ENCODE results near the gene TMEM38A. TPM values are rescaled to one million over a fixed set of nuclear protein-coding genes. Genes with fewer than 3 reads are reported as not detected.
A peak's percentile ranks its signal among the peaks of the same experiment; 100 is the strongest.

Gene TMEM38A
- total and polyA plus RNA-seq, 4 donors, result 3.6 to 8.5 (median 4.7) TPM

DNA sequence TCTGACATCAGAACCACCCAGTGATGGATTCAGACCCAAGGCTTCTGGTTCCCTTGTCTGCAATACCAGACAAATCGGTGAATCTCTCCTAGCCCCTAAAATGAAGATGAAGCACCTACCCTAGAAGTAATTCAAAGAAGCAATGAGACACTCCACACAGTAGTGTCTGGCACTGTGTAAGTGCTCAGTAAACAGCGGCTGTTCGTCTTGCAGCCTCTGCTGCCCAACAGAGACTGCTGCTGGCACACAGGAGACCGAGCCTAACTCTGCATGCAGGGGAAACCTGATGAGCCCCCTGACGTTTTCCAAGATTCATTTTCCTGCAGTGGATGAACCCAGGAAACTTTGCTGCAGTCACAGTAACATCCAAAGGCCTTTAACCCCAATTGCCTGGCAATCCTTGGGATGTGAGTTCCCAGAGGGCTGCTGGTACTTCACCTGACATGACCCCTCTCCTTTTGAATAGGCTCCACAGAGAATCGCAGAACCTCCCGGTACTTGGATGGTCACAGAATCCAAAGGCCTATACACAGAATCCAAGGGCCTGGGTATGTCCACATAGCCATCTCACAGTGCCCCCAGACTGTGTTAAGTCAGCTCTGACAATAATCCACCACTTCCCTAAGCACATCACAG, 39.7 kb upstream of the TMEM38A start:
- DNase-seq, result no peak
- WGBS, 2 donors, result 62 to 67% methylated on average over 7 of the region's 7 CpGs
- Histone ChIP-seq H3K9me3 (ENCODE audit: control insufficient read depth, low read length) (no peaks in the 10 kb centered on the region), H3K4me3 (ENCODE audit: low read length in 2 of 2) (no peak overlapping the region), H3K27me3 (ENCODE audit: control insufficient read depth in 1 of 2, insufficient read depth in 2 of 2, low read length in 1 of 2) (no peaks in the 10 kb centered on the region), H3K27ac (ENCODE audit: low read depth in 1 of 2, low read length in 2 of 2) (no peak overlapping the region), H3K4me1 (ENCODE audit: control insufficient read depth in 1 of 2, insufficient read depth in 2 of 2, low read length in 2 of 2) (no peaks in the 10 kb centered on the region), H3K36me3 (ENCODE audit: control insufficient read depth in 1 of 2, insufficient read depth in 2 of 2, low read length in 1 of 2) (no peaks in the 10 kb centered on the region)
- intact Hi-C loops (cut with DNase I), result no loop called here
- no peak for ATAC-seq (ENCODE audit: low FRiP score)

DNA sequence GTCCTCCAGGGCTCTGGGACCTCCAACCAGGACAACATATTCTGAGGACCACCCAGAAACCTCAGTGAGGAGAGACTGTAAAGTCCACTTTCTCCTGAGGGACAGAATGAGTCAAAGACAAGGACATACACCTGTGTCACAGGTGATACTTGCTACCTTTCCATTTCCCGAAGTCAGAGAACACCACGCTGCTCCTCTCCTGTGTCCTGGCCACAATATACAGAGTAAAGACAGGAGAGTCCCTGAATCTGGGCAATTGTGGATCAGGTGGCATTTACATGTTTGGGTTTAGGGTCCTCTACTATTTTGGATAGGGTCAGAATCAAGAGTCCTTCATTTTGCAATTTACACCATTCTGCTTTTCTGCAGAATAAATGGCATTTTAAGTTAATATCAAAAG, 37.9 kb upstream of the TMEM38A start:
- DNase-seq (no peak), ATAC-seq (ENCODE audit: low FRiP score) (no peak)
- Histone ChIP-seq H3K36me3 (ENCODE audit: control insufficient read depth in 1 of 2, insufficient read depth in 2 of 2, low read length in 1 of 2) (no peaks in the 10 kb centered on the region), H3K27ac (ENCODE audit: low read depth in 1 of 2, low read length in 2 of 2) (no peak overlapping the region), H3K4me3 (ENCODE audit: low read length in 2 of 2) (no peak overlapping the region), H3K9me3 (ENCODE audit: control insufficient read depth, low read length) (no peaks in the 10 kb centered on the region), H3K27me3 (ENCODE audit: control insufficient read depth in 1 of 2, insufficient read depth in 2 of 2, low read length in 1 of 2) (no peaks in the 10 kb centered on the region), H3K4me1 (ENCODE audit: control insufficient read depth in 1 of 2, insufficient read depth in 2 of 2, low read length in 2 of 2) (no peaks in the 10 kb centered on the region)
- intact Hi-C loops (cut with DNase I), result no loop called here
- WGBS, 2 donors, result 90 to 94% methylated on average over 2 of the region's 2 CpGs

DNA sequence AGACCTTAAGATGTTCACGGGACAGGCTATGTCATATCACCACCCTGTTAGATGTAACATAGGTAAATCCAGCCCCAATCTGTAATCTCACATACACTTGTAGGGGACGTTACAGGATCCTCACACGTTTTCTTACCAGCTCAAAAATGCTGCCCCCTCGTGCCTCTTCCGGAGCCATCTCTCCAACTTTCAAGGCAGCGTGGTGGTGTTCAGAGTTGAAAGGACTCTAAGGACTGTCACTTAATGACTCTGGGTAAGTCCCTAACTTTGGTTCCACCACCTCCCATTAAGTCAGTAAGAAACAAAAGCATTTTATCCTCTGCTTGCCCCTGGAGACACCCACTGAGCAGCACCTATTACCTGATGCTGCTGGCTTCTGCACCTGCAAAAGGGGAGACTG, 37.4 kb upstream of the TMEM38A start:
- Histone ChIP-seq H3K27ac (ENCODE audit: low read depth in 1 of 2, low read length in 2 of 2) (no peak overlapping the region), H3K36me3 (ENCODE audit: control insufficient read depth in 1 of 2, insufficient read depth in 2 of 2, low read length in 1 of 2) (no peaks in the 10 kb centered on the region), H3K4me3 (ENCODE audit: low read length in 2 of 2) (no peak overlapping the region), H3K4me1 (ENCODE audit: control insufficient read depth in 1 of 2, insufficient read depth in 2 of 2, low read length in 2 of 2) (no peaks in the 10 kb centered on the region), H3K9me3 (ENCODE audit: control insufficient read depth, low read length) (no peaks in the 10 kb centered on the region), H3K27me3 (ENCODE audit: control insufficient read depth in 1 of 2, insufficient read depth in 2 of 2, low read length in 1 of 2) (no peaks in the 10 kb centered on the region)
- WGBS, 2 donors, result 73 to 79% methylated on average over 6 of the region's 6 CpGs
- ATAC-seq (ENCODE audit: low FRiP score), result no peak
- intact Hi-C loops (cut with DNase I), result no loop called here
- DNase-seq, result no peak

DNA sequence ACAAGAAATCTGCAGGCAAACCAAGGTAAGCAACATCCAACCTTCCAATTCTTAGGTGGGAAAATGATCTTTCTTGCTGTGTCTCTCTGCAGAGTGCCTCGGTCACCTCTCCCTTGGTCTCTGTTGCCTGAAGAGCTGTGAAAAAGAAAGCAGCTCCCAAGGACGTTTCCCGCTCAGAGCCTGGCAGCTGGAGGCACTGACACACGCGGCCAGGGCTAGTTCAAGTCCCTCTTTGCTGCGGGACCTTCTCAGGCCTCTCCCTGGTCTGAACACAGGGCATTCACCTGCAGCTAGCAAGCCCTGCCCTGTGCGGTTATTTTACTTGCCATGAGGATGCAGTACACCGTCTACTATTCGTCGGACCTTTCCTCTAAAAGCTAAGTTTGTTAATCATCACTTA, 36.7 kb upstream of the TMEM38A start:
- no peaks in the 10 kb centered on the region for H3K9me3 ChIP-seq (ENCODE audit: control insufficient read depth, low read length)
- DNase-seq, result no peak
- intact Hi-C loops (cut with DNase I), result no loop called here
- ATAC-seq (ENCODE audit: low FRiP score), result no peak
- 77 to 78% methylated on average over 10 of the region's 10 CpGs for WGBS, 2 donors
- H3K27me3 ChIP-seq (ENCODE audit: control insufficient read depth in 1 of 2, insufficient read depth in 2 of 2, low read length in 1 of 2), result no peaks in the 10 kb centered on the region
- no peaks in the 10 kb centered on the region for H3K4me1 ChIP-seq (ENCODE audit: control insufficient read depth in 1 of 2, insufficient read depth in 2 of 2, low read length in 2 of 2)
- H3K27ac ChIP-seq (ENCODE audit: low read depth in 1 of 2, low read length in 2 of 2), result no peak overlapping the region
- H3K4me3 ChIP-seq (ENCODE audit: low read length in 2 of 2), result no peak overlapping the region
- no peaks in the 10 kb centered on the region for H3K36me3 ChIP-seq (ENCODE audit: control insufficient read depth in 1 of 2, insufficient read depth in 2 of 2, low read length in 1 of 2)

DNA sequence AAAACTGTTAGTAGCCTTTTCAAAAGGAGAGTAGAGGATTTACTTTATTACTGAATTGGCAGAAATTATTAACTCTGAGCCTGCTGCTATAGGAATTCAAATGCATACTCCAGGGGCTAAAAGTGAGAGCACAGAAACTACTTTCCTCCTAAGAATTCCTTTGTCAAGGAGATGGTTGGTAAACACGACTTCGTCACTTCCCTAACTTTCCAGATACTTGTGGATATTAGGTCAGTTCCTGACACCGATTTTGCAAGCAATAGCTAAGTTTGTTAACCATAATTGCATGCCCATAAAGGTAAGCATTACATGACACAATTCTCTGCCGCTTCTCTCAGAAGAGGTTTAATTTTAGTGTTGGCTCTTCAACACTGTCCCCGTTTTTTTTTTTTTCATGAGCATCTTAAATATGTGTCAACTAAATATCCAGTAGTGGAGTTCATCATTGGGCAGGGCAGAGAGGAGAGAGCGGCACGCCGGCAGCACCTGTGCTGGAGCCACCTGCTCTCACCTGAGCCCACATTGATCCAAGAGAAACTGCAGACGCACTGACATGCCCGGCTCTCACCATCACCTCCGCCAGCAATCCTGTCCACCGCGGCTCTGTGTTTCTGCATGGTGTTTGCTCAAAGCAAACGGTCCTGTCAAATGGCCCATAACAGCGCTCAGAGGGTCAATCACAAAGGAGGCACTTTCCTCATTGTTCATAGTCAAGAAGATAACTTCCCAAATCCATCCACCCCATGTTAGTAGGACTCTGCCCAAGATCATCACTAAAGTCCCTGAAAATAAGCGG, 35.6 kb upstream of the TMEM38A start:
- DNase-seq (no peak), ATAC-seq (ENCODE audit: low FRiP score) (no peak)
- Histone ChIP-seq H3K27ac (ENCODE audit: low read depth in 1 of 2, low read length in 2 of 2) (no peak overlapping the region), H3K36me3 (ENCODE audit: control insufficient read depth in 1 of 2, insufficient read depth in 2 of 2, low read length in 1 of 2) (no peaks in the 10 kb centered on the region), H3K9me3 (ENCODE audit: control insufficient read depth, low read length) (no peaks in the 10 kb centered on the region), H3K4me1 (ENCODE audit: control insufficient read depth in 1 of 2, insufficient read depth in 2 of 2, low read length in 2 of 2) (no peaks in the 10 kb centered on the region), H3K27me3 (ENCODE audit: control insufficient read depth in 1 of 2, insufficient read depth in 2 of 2, low read length in 1 of 2) (no peaks in the 10 kb centered on the region), H3K4me3 (ENCODE audit: low read length in 2 of 2) (no peak overlapping the region)
- intact Hi-C loops (cut with DNase I), result no loop called here
- WGBS, 2 donors, result 77 to 79% methylated on average over 16 of the region's 16 CpGs

DNA sequence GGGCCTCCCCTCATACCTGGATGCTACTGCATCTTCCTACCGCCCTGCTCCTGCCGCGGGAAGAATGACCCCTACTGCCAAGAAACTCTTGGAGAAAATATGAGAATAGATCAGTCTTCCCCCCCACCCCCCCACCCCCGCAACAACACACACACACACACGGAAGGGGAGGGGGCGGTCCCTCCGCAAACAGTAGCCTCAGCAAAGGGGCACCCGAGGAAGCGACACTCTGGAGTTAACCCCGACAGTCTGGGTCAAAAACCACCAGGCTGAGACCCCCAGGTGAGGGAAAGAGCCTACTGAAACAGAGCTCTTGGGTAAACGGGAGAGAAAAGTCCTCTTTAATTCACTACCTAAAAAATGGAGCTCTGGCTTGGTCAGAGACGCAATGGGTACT, 34.1 kb upstream of the TMEM38A start:
- DNase-seq (no peak), ATAC-seq (ENCODE audit: low FRiP score) (no peak)
- intact Hi-C loops (cut with DNase I), result no loop called here
- Histone ChIP-seq H3K4me3 (ENCODE audit: low read length in 2 of 2) (peak overlapping the region; percentile 88 to 96), H3K9me3 (ENCODE audit: control insufficient read depth, low read length) (no peaks in the 10 kb centered on the region), H3K27ac (ENCODE audit: low read depth in 1 of 2, low read length in 2 of 2) (no peak overlapping the region), H3K4me1 (ENCODE audit: control insufficient read depth in 1 of 2, insufficient read depth in 2 of 2, low read length in 2 of 2) (no peaks in the 10 kb centered on the region), H3K36me3 (ENCODE audit: control insufficient read depth in 1 of 2, insufficient read depth in 2 of 2, low read length in 1 of 2) (no peaks in the 10 kb centered on the region), H3K27me3 (ENCODE audit: control insufficient read depth in 1 of 2, insufficient read depth in 2 of 2, low read length in 1 of 2) (no peaks in the 10 kb centered on the region)
- WGBS, 2 donors, result 3 to 4% methylated on average over 12 of the region's 12 CpGs

DNA sequence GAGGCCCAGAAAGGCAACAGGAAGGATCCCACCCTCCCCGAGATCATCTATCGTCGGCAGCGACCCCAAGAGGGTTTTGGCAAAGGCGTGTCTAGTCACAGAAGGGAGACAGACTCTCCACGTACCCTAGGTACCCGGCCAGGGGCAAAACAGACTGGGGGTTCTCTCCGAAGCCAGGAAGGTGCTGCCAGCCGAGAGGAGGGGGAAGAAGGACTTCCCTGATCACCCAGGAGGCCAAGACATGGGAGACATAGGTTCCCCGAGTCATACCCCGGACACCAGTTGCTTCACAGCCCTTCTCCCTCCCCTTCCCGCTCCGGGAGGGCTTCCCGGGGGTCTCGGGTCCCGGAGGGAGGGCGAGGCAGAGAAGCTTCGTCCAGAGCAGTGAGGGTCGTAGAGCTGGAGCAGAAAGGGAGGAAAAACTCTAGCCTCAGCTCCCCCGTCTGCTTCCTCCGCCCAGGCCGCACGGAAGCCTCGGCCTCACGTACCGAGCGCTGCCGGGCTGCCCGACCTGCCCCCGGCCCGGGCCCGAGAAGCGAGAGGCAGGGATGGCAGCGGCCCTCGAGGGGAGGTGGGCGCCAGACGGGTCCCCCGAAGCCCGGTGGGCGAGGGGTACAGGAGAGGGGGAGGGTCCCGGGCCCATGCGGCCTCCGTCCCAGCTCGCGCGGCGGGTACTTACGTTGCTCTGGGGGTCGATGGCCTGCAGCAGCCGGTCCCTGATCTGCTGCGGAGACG, 33.6 kb upstream of the TMEM38A start:
- no peak overlapping the region for H3K27ac ChIP-seq (ENCODE audit: low read depth in 1 of 2, low read length in 2 of 2)
- DNase-seq, result peak; percentile 60 to 82
- 0% methylated on average over 30 to 52 of the region's 52 CpGs for WGBS, 2 donors
- no peaks in the 10 kb centered on the region for H3K4me1 ChIP-seq (ENCODE audit: control insufficient read depth in 1 of 2, insufficient read depth in 2 of 2, low read length in 2 of 2)
- no peaks in the 10 kb centered on the region for H3K27me3 ChIP-seq (ENCODE audit: control insufficient read depth in 1 of 2, insufficient read depth in 2 of 2, low read length in 1 of 2)
- no peaks in the 10 kb centered on the region for H3K9me3 ChIP-seq (ENCODE audit: control insufficient read depth, low read length)
- peak overlapping the region; percentile 88 to 96 for H3K4me3 ChIP-seq (ENCODE audit: low read length in 2 of 2)
- intact Hi-C loops (cut with DNase I), result no loop called here
- no peaks in the 10 kb centered on the region for H3K36me3 ChIP-seq (ENCODE audit: control insufficient read depth in 1 of 2, insufficient read depth in 2 of 2, low read length in 1 of 2)
- ATAC-seq (ENCODE audit: low FRiP score), result no peak

DNA sequence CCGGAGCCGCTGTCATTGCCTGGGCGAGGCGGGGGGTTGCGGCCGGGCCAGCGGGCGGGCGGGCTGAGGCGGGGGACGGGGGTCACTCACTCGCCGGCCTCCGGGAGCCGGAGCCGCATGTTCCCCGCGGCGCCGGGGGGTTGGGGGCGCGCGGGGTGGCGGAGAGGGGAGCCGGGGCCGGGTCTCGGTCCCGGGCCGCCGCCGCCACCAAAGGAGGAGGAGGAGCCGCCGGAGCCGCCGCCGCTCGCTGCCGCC, 33.1 kb upstream of the TMEM38A start:
- intact Hi-C loops (cut with DNase I), result loop anchor here in 1 of 2 donors (1.0 to 2.0 kb wide), 2 partner anchors 32 to 55 kb away; partner anchors contain the start of genes SLC35E1 and SMIM7

More for the DNA sequence above, 33.1 kb upstream of the TMEM38A start:
- Histone ChIP-seq H3K27me3 (ENCODE audit: control insufficient read depth in 1 of 2, insufficient read depth in 2 of 2, low read length in 1 of 2) (no peaks in the 10 kb centered on the region), H3K4me3 (ENCODE audit: low read length in 2 of 2) (peak overlapping the region; percentile 88 to 96), H3K36me3 (ENCODE audit: control insufficient read depth in 1 of 2, insufficient read depth in 2 of 2, low read length in 1 of 2) (no peaks in the 10 kb centered on the region), H3K4me1 (ENCODE audit: control insufficient read depth in 1 of 2, insufficient read depth in 2 of 2, low read length in 2 of 2) (no peaks in the 10 kb centered on the region), H3K27ac (ENCODE audit: low read depth in 1 of 2, low read length in 2 of 2) (no peak overlapping the region), H3K9me3 (ENCODE audit: control insufficient read depth, low read length) (no peaks in the 10 kb centered on the region)
- 0 to 1% methylated on average over 24 to 38 of the region's 38 CpGs for WGBS, 2 donors
- DNase-seq (no peak), ATAC-seq (ENCODE audit: low FRiP score) (no peak)
